CD4-positive, alpha-beta T cell (primary cell): Measurements from ENCODE around the gene LRIT3. TPM values are rescaled to one million over a fixed set of nuclear protein-coding genes. Genes with fewer than 3 reads are reported as not detected.

Experiments used
- ATAC-seq: fragments of 200-7000 bp; cut with Tn5 transposase; one replicate; pipeline ENCODE4 v1.10.0; 2022; ENCODE audit warnings: mild to moderate bottlenecking; ENCODE audit not compliant: poor library complexity
- CTCF ChIA-PET: fragments of 350-600 bp; sonication (Branson Sonifier 250); formaldehyde crosslinking; loops from one replicate; lab custom pipeline; 2021; ENCODE audit warnings: antibody characterized with exemption, inconsistent platforms; lab: Charles Lee
- POLR2A ChIA-PET: fragments of 350-600 bp; sonication (Branson Sonifier 250); formaldehyde crosslinking; loops from one replicate; lab custom pipeline; 2021; ENCODE audit warnings: antibody characterized with exemption, inconsistent platforms; lab: Charles Lee
- DNase-seq, 14 experiments: peaks; one replicate each; pipeline ENCODE4 v3.0.0-alpha.2; 2013 to 2020; ENCODE audit warnings: mixed read lengths in 2 of 14
- H3K27ac ChIP-seq, 2 donors: one replicate each; pipeline versions ENCODE4 v1.5.1 to v1.7.0; 2013; ENCODE audit warnings: low read length in 2 of 2, low read depth in 1 of 2, mild to moderate bottlenecking in 1 of 2
- H3K27me3 ChIP-seq, 2 experiments: 1 replicate in 1 of 2; 2 replicates in 1 of 2; pipeline versions ENCODE4 v1.6.1 to v1.7.0; 2013; ENCODE audit warnings: low read length in 2 of 2, control low read depth in 1 of 2, mild to moderate bottlenecking in 1 of 2, moderate library complexity in 1 of 2; ENCODE audit not compliant: insufficient read depth in 2 of 2, control insufficient read depth in 1 of 2
- H3K36me3 ChIP-seq: one replicate; pipeline ENCODE4 v1.6.1; 2013; ENCODE audit warnings: low read length, control low read depth; ENCODE audit not compliant: insufficient read depth
- H3K4me1 ChIP-seq: one replicate; pipeline ENCODE4 v1.6.1; 2013; ENCODE audit warnings: low read length, control low read depth; ENCODE audit not compliant: insufficient read depth
- H3K4me3 ChIP-seq: one replicate; pipeline ENCODE4 v1.5.1; 2013; ENCODE audit warnings: mild to moderate bottlenecking, low read length, moderate library complexity
- H3K9me3 ChIP-seq, 2 experiments: 1 replicate in 1 of 2; 2 replicates in 1 of 2; pipeline versions ENCODE4 v1.6.1 to v1.7.0; 2013; ENCODE audit warnings: low read length in 2 of 2, mild to moderate bottlenecking in 2 of 2, control low read depth in 1 of 2, moderate library complexity in 1 of 2; ENCODE audit not compliant: control insufficient read depth in 1 of 2, insufficient read depth in 1 of 2
- H3K27ac Mint-ChIP-seq: one replicate; pipeline ENCODE4 v1.8.0; 2020; ENCODE audit warnings: mixed read lengths
- H3K27me3 Mint-ChIP-seq: one replicate; pipeline ENCODE4 v1.8.0; 2021; ENCODE audit warnings: mixed read lengths
- H3K36me3 Mint-ChIP-seq: one replicate; pipeline ENCODE4 v1.8.0; 2021; ENCODE audit warnings: low read depth, mixed read lengths
- H3K4me1 Mint-ChIP-seq: one replicate; pipeline ENCODE4 v1.8.0; 2021; ENCODE audit warnings: low read depth, mixed read lengths
- H3K4me3 Mint-ChIP-seq: one replicate; pipeline ENCODE4 v1.8.0; 2020; ENCODE audit warnings: mild to moderate bottlenecking, mixed read lengths
- H3K9me3 Mint-ChIP-seq: one replicate; pipeline ENCODE4 v1.8.0; 2020; ENCODE audit warnings: mixed read lengths
- intact Hi-C, 2 experiments: fragments of 100-400 bp; cut with DNase I in 1 of 2; cut with micrococcal nuclease in 1 of 2; formaldehyde crosslinking; loops; one replicate each; pipeline versions ENCODE4 v1.15.1 to v1.9.0; 2023 to 2025; cut with DNase I, micrococcal nuclease
- total RNA-seq, 174 experiments: library from RNA in 2 of 174; stranded (reverse) in 2 of 174; gene quantifications; one replicate each; pipeline ENCODE4 v1.2.3 and lab custom pipeline; 2021 to 2026
- TF ChIP-seq, protein P1 (sequence below): fragments of 200-600 bp; IDR thresholded peaks from one replicate; pipeline ENCODE4 v1.8.0; 2022; ENCODE audit warnings: antibody characterized with exemption, mild to moderate bottlenecking

LRIT3 gene
- total RNA-seq, 2 experiments from 2014 or later, result 0.14 TPM; not detected in 1

DNA sequence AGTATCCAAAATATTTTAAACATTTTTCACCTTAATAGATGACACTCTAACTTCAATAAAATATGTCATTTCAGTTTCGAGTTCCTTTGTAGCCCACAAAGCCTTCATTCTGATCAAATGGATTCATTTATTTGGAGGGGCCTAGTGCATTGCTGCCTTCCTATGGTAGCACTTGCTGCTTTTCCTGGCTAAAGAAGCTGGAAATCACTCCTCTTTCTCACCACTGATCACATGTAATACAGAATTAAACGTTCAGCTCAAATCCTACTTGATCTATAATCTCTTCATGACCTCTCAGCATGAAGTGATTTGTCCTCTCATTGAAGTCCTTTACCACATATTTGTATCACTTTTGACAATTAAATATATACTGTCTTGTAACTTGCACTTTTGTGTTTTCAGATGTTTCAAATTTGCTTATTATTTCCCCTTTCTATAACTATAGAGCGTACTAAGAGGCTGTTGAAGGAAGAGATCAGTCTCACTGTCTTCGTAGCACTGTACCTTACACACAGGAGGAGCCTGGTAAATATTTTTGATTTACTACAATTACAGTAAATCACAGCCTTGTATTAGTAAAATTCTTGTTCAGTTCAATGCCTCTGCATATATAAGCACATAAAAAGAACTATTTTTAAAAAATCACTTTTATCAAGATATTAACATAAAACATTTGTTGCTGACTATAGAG, 46.7 kb upstream of the LRIT3 start:
- ChIA-PET CTCF (interaction anchor here (0.6 kb wide), 1 partner anchor 514 kb away, joined by 3 read pairs; no protein-coding TSS in a partner anchor), POLR2A (no interaction called here)
- TF ChIP-seq, protein P1, sequence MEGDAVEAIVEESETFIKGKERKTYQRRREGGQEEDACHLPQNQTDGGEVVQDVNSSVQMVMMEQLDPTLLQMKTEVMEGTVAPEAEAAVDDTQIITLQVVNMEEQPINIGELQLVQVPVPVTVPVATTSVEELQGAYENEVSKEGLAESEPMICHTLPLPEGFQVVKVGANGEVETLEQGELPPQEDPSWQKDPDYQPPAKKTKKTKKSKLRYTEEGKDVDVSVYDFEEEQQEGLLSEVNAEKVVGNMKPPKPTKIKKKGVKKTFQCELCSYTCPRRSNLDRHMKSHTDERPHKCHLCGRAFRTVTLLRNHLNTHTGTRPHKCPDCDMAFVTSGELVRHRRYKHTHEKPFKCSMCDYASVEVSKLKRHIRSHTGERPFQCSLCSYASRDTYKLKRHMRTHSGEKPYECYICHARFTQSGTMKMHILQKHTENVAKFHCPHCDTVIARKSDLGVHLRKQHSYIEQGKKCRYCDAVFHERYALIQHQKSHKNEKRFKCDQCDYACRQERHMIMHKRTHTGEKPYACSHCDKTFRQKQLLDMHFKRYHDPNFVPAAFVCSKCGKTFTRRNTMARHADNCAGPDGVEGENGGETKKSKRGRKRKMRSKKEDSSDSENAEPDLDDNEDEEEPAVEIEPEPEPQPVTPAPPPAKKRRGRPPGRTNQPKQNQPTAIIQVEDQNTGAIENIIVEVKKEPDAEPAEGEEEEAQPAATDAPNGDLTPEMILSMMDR, result no peak
- Mint-ChIP-seq H3K36me3 (no peaks in the 10 kb centered on the region), H3K27me3 (no peaks in the 10 kb centered on the region), H3K27ac (no peak overlapping the region), H3K4me1 (no peaks in the 10 kb centered on the region), H3K9me3 (peaks cover 2% of the 10 kb centered on the region), H3K4me3 (no peak overlapping the region)
- H3K4me1 ChIP-seq, result no peaks in the 10 kb centered on the region
- no peak for DNase-seq
- intact Hi-C loops, result loop anchor here in 1 of 2 experiments (5.0 kb wide), 1 partner anchor 379 kb away; no protein-coding TSS in a partner anchor
- no peak for ATAC-seq
- H3K36me3 ChIP-seq, result no peaks in the 10 kb centered on the region
- no peaks in the 10 kb centered on the region for H3K27me3 ChIP-seq
- peaks cover 3 to 4% of the 10 kb centered on the region in 2 experiments for H3K9me3 ChIP-seq
- H3K27ac ChIP-seq, result no peak overlapping the region
- no peak overlapping the region for H3K4me3 ChIP-seq

DNA sequence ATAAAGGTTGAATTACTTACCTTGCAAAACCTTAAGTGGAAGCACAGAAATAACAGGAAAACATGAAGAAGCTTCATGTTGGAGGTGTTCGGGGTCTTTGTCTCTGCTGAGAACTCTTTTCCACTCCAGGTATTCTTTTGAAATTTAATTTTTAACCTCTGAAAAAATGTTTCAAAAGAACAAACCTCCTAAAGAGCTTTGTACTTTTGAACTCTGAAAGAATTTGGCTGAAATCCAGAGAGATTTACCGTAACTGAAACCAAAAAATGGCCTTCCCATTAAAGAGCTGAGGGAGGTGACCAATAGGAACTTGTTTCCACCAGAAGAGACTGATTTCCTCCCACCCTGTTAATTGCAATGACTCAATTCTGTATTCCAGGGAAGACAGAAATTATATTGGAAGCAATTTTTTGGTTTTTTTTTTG, 46.0 kb upstream of the LRIT3 start, which contains the start of gene CFI:
Gene CFI, minus strand, starts transcription at position 105 of the 425 bp plus-strand sequence. Its CDS starts 28 bp downstream, at position 77.
- H3K27ac ChIP-seq, result no peak within 1 kb of the TSS
- DNase-seq (no peak), ATAC-seq (no peak)
- H3K27me3 ChIP-seq, result no peaks in the 10 kb centered on the region
- ChIA-PET CTCF (no interaction called here), POLR2A (no interaction called here)
- intact Hi-C loops, result loop anchor here in 1 of 2 experiments (5.0 kb wide), 1 partner anchor 380 kb away; no protein-coding TSS in a partner anchor
- TF ChIP-seq, protein P1, result no peak
- no peaks in the 10 kb centered on the region for H3K36me3 ChIP-seq
- Mint-ChIP-seq H3K27ac (no peak within 1 kb of the TSS), H3K9me3 (no peaks in the 10 kb centered on the region), H3K4me1 (no peaks in the 10 kb centered on the region), H3K27me3 (no peaks in the 10 kb centered on the region), H3K36me3 (no peaks in the 10 kb centered on the region), H3K4me3 (no peak within 1 kb of the TSS)
- H3K9me3 ChIP-seq, result no peaks in the 10 kb centered on the region
- no peak within 1 kb of the TSS for H3K4me3 ChIP-seq
- no peaks in the 10 kb centered on the region for H3K4me1 ChIP-seq

DNA sequence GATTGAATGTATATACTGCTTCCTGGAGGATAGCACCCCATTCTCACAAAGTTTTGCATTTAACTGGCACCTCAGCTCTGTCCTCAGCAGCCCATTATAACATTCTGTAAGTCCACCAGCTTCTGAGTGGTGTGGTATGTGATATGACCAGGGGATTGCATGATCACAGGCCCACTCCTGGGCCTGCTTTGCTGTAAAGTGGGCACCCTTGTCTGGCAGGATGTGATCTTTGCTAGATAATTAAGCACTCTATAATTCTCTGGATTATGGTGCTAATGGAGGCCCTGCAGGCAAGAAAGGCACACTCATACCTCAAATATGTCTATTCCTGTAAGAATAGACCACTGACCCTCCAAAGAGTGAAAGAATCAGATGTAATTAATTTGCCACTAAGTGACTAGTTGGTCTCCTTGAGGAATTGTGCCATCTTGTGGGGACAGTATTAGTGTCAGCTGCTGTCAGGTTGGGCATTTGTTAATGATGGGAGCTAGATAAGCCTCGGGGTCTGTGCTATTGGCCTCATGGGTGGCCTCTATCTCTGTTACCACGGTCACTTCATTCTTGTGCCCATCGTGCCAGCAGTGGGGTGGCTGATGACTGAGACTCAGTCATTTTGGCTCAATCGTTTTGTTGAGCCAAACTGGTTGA, 43.9 kb upstream of the LRIT3 start:
- ChIA-PET POLR2A (interaction anchor here (1.5 kb wide), 1 partner anchor 371 kb away, joined by 3 read pairs; no protein-coding TSS in a partner anchor), CTCF (interaction anchor here (0.8 kb wide), 1 partner anchor 11 kb away, joined by 3 read pairs; no protein-coding TSS in a partner anchor)
- DNase-seq, result peak in 5 of 14 experiments; percentile 2 to 66 (median 43)
- no peaks in the 10 kb centered on the region for H3K36me3 Mint-ChIP-seq
- no peak overlapping the region for H3K4me3 Mint-ChIP-seq
- ATAC-seq, result peak; percentile 51
- no peaks in the 10 kb centered on the region for H3K9me3 Mint-ChIP-seq
- no peaks in the 10 kb centered on the region for H3K4me1 Mint-ChIP-seq
- Histone ChIP-seq H3K9me3 (no peaks in the 10 kb centered on the region), H3K4me3 (no peak overlapping the region), H3K27me3 (no peaks in the 10 kb centered on the region), H3K4me1 (no peaks in the 10 kb centered on the region), H3K36me3 (no peaks in the 10 kb centered on the region), H3K27ac (no peak overlapping the region)
- no peaks in the 10 kb centered on the region for H3K27me3 Mint-ChIP-seq
- no peak overlapping the region for H3K27ac Mint-ChIP-seq
- TF ChIP-seq, protein P1, result peak; percentile 33
- intact Hi-C loops, result loop anchor here in 1 of 2 experiments (5.0 kb wide), 1 partner anchor 382 kb away; no protein-coding TSS in a partner anchor
